Activated CD8-positive, alpha-beta memory T cell treated with anti-CD3 and anti-CD28 coated beads, Interleukin-2, amount 50 U/mL, for 1 hour (primary cell): Measurements from ENCODE around the gene CPA3.

ENCODE experiments used
- DNase-seq: peaks from one replicate; pipeline ENCODE4 v3.0.0-alpha.2; 2020; ENCODE audit errors: extremely low read depth

Gene CPA3, protein sequence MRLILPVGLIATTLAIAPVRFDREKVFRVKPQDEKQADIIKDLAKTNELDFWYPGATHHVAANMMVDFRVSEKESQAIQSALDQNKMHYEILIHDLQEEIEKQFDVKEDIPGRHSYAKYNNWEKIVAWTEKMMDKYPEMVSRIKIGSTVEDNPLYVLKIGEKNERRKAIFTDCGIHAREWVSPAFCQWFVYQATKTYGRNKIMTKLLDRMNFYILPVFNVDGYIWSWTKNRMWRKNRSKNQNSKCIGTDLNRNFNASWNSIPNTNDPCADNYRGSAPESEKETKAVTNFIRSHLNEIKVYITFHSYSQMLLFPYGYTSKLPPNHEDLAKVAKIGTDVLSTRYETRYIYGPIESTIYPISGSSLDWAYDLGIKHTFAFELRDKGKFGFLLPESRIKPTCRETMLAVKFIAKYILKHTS

DNA sequence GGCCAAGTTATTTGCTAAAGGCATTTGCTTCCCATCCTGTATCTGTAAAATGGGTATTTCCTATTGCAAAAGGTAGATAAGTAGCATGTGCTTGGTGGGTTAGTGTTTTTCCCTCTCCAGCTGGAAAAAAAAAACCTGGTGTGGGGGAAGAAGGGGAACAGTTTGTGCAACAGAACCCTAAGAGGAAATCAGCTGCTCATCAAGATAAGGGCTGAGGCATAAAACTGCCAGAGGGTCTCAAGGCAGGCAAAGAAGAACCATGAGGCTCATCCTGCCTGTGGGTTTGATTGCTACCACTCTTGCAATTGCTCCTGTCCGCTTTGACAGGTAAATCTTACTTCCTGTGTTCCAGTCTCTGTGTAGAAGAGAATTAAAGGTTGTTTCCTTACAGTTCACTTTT is at the start of gene CPA3:
Gene CPA3, plus strand, starts transcription at position 248 of the 400 bp plus-strand sequence. Its CDS starts 12 bp downstream, at position 260.
- DNase-seq, result no peak

DNA sequence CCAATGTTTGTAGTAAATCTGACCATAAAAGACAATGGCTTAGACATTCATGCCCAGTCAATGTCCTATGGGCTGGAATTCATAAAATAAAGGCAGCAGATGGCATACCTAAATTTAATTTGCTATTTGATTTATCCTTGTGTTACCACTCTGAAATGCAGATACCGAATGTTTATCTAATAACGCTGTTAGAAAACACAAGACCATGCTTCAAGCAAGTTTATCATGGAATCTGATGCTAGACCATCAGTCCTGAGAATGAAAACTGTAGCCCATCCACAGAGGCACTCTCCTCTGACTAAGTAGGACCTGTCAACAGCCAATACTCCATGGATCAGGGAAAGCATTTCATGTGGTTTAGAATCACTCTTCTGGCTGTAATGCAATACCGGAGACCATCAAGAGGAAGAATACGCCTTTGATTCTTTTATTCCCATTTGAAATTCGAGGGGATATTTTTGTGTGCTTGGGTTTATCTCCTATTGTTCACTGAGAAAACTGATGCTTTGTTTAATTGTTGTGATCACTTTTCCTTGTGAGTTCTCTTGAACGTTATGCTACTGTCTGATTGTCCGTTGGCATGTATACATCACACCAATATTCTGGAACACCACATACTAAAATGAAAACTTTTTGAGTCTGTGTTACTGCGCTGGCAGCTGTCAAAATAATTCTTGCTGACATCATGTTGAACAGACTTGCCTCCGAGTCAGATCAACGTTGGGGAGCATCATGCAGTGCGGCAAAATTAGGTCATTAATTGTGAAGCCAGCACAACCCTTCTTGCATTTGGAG is 49.6 kb upstream of the CPA3 start:
- no peak for DNase-seq

DNA sequence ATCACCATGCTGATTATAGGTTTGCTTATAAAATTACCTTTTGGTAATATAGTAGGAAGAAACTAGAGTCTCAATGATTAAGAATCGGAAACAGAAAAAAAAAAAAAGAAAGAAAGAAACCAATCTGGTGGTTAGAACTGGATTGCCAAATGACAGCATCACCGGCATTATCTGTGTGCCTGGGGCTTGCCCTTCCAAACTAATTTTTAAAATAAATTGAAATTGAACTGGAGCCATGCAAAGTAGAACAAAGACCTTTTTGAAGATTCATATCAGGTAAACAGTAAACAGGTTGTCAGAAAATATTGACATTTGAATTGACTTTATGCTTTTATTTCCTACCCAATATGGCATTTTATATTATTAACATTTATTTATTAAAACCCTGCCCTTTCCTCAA is 48.7 kb upstream of the CPA3 start:
- no peak for DNase-seq

DNA sequence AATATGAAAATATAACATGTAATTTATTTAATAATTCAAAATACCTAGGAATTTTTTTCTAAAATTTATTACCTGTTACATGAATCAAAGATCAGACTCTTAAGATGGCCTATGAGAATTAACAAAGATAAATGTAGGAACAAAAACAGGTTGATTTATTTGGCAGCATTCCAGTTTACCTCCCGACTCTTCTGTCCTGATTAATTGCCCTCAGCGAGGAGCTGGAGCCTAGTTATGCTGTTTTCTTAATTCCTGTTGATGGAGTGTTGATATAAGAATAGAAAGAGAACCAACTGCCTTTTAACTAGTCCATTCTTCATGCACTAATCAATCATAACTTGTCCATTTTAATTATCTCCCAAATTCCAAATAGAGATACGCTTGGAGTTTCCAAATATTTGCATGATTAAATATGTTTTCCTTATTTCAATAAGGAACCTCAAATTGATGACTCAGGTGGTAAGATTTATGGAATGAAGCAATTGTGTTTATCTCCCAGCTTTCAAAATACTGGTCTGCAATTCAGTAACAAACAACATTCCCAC is 48.0 kb upstream of the CPA3 start:
- no peak for DNase-seq

DNA sequence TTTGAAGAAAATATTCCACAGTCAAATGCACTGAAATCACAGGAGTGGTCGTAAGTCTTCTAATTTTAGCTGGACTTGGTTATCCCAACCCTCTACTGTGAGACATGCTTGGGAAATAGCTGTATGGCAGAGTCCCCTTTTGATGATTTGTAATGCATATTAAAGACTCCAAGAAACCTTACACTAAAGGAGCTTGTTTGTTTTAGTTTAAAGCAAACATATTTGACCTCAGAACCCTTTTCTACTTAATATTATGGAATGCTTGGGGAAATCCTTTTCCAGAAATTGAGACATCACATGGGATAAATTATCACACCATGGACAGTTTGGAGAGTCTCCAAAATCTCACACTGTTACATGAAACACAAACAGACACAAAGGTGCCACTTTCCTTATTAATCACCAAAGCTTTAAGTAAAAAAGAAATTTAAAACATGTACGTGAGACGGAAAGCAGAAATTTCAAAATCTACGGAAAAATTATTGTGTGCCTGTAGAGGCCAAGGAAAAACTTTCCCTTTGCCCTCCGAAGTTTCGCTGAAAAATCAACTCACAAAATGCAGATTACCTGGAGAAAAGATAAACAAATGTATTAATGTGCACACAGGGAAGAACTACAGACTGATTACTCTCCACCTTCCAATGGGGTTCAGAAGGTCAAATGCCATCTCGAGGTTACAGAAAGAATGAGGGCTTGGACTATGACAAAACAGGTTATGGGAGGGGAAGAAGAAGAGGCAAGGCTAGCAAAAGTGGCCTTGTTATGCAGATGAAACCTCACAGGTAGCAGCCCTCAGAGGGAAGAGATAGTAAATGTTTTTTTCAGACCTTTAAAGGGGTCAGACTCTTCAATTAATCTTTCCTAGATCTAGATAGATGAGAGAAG is 44.5 kb upstream of the CPA3 start:
- DNase-seq, result no peak

DNA sequence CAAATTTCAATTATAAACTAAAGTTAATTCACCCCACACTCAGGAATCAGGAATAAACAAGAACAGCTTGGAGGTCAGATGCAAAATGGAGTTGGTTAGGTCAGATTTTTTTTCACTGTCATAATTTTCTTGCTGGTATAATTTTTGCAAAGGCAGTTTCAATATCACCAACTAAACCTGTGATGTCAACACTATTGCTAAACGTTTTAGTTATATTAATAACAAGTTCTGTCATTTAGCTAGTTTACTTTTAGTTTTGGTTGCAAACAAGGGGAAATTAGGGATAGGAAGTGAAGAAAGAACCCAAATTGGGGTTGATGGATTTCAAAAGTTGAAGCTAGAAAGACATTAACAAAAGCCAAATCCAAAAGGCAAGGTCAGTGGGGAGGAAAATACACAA is 42.1 kb upstream of the CPA3 start:
- DNase-seq, result no peak

DNA sequence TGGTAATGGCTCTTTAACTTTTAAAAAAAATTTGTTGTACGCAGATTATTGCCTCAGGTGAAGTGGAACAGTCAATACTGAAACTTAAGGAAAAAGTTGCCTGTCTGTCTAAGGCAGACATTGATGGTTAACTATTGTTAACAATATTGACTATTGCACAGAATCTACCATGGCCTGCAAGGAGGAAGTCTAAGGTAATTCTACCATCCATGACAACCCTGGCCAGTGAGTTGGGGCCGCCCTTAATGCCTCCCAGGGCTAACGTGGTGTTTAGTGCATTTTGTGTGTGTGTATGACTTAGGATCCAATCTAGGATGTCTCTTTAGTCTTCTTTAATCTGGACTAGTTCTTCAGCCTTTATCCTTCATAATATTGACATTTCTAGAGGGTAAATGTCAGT is 39.6 kb upstream of the CPA3 start:
- DNase-seq, result no peak

DNA sequence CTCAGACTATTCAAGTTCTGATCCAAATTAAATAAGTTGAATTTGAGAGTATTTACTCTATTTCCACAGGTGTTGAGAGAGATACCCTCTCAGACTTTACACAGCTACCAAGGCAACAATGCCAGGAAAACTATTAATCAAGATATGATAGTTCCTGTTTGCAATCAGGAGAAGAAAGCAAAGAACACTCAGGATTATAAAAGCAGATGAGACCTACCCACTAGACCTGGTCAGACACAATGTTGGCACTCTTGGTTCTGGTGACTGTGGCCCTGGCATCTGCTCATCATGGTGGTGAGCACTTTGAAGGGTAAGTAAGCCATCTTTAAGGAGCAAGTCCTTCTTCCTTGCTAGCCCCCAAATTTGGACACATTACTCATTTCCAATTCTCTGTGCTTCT is 37.5 kb upstream of the CPA3 start, which contains the start of gene CPB1:
Gene CPB1, plus strand, starts transcription at position 227 of the 400 bp plus-strand sequence. Its CDS starts 13 bp downstream, at position 240.
- DNase-seq, result no peak

DNA sequence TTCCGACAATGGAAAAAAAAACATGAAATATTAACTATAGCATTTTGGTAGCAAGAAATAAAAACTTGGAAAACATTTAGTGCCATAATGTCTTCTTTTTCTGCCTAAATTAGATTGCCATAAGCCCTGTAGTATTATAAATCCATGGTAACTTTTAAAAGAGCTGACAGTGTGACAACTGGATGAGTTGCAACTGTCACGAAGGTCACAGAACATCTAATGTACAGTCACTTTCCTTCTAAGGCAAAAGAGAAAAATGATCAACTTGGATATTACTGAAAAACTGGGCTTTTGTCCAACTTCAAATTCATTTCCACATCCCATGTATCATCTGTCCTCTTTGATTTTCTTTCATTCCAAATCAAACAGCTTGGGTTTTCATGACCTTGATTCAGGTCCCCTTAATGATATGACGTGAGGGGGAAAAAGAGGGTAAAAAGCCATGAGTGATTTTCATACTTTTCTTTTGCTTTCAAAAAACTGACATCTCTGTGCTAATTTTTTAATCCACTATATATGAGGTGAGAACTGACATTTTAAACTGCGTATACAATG is 36.9 kb upstream of the CPA3 start:
- no peak for DNase-seq

DNA sequence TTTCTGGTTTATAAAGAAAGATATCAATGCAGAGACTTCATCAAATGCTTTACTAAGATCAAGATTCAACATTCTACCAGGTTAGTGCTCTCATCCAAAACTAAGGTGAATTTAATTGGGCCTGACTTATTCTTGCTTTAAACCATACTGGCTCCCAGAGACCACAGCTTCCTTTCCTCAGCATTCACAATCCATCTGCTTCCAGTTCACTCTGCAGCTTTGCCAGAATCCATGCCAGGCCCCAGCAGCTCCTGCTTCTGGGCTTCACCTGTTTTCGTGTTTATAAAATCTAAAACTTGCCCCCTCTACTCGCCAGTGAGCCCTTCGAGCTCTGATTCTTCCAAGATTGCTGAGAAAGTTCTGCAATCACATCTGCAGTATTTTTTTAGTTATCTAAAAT is 35.2 kb upstream of the CPA3 start:
- no peak for DNase-seq

DNA sequence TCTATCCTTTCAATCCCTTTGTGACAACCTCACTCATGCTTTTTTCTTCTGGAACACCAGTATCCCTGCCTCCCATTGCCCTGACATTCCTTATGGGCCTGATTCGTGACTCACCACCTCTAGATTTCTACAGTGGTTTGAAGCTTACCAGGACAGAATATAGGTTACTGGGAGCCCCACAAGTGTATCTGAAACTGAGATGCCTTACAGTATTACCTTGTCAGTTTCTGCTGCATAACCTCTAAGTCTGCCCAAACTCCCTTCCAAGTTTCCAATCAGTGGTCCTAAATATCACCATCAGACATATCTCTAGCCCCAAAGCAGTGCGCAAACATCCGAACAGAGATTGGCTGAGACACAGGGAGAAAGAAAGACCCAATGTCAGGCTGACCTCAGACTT is 31.9 kb upstream of the CPA3 start:
- DNase-seq, result no peak

DNA sequence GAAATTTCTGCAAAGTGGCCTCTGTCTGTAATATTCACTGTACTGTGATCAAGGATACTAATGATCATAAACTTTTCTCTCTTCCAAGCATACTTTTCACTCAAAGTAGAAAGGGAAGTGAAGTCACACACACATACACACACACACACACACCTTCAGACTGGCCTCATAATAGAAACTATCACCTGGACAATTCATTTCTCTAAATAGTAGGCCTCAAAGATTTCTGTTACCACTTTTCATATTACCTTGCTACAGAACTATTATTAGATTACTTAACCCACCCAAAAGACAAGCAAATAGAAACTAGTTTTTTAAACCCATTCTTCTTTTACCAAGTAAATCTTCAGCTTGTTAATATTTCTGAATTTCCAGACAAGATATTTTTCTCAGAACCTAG is 25.3 kb upstream of the CPA3 start:
- DNase-seq, result no peak

DNA sequence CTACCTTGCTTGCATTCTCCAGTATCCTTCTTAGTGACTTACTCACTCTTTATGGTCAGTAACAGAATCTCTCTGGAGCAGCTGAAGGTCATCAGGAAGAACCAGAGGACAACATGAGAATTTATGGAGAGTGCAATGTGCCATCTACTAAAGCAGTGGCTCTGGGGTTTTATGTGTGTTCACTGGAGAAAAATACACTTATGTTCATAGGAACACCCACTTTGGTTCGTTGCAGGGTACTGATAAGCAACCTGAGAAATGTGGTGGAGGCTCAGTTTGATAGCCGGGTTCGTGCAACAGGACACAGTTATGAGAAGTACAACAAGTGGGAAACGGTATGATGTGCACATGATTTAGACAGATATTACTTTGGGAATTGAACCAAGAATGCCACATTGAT is 24.6 kb upstream of the CPA3 start:
- DNase-seq, result no peak

DNA sequence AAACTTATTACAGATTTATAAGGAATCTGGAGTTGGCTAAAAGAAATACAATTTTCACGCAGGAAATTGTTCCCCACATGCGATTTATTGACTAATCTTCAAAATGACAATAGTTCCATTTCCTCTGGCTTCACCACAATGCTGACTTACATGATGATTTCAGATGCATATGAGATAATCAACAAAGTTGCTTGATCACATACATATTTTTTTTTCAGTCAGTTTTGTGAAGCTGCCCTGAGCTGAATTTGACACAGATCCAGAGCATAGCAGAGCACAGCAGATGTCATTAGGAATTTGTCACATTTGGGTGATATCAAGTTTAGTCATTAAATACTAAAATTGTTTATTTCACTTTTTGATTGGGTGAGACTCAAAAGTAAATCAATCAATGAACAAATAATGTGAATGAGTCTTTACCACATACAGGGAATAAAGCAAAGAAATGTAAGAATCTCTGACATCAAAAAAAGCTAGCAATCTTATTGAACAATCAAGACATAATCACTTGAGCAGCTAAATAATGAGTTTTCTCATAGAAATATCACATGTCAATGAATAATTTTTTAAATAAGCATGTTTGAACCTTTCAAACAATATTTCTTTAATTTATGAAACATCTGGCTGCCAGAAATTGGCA is 19.2 kb upstream of the CPA3 start:
- no peak for DNase-seq

DNA sequence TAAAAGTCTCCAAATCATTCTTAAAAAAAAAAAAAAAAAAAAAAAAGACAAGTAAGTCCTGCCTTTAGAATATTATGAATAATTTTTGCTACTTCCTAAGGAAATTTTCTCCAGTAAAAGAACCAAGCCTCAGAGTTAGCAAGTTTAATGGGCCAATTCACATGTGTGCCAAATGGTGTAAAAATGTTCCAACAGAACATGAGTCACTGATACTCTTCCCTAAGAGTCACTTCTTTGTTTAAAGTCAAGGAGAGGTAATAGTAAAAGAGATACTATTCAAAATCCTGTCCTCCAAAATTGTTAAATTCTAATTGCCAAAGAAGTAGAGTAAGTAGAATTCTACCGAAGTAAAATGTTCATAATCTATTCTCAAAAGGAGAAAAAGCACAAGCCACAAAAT is 17.7 kb upstream of the CPA3 start:
- no peak for DNase-seq

DNA sequence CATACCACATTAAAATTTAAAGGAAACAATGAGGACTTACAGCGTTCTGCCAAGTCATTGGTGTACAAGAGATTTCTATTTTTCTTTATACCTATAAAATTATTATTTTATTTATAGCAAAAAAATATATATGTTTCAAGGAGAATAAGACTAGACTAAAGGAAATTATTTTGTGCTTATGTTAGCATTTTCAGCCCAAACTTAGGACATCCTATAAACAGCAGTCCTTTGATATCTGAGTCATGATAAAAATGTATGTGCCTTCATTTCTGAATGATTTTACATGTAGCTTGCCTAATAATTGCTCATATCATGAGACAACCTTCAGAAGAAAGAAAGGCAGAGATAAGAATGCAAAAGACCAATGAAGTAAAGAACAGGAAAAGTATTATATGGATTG is 16.7 kb upstream of the CPA3 start:
- no peak for DNase-seq

DNA sequence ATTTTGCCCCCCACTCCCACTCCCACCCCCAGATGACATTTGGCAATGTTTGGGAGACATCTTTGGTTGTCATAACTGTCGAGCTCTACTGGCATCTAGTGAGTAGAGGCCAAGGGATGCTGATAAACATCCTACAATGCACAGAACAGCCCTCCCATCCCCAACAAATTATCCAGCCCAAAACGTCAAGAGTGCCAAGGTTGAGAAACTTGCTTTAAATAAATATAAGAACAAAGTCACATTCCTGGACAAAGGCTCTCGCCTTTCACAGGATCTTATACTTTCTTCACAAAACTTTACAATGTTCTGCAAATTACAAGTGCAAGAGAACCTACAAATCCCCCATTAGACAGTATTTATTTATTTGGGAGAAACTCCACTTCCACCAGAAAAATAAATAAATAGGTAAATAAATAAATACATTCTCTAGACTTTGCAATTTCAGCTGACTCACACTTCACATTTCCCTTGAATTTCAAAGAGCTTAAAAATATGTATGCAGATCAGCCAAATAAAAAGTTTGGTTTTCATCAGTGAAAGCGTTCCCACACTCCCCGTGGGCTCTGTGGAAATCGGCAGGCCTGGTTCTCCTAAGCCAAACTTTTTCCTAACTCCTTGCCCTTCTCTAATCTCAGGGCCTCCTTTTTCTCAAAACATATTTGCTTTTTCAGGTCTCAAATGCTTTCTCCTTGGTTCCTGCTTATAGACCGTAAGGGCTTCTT is 12.7 kb upstream of the CPA3 start:
- DNase-seq, result no peak

DNA sequence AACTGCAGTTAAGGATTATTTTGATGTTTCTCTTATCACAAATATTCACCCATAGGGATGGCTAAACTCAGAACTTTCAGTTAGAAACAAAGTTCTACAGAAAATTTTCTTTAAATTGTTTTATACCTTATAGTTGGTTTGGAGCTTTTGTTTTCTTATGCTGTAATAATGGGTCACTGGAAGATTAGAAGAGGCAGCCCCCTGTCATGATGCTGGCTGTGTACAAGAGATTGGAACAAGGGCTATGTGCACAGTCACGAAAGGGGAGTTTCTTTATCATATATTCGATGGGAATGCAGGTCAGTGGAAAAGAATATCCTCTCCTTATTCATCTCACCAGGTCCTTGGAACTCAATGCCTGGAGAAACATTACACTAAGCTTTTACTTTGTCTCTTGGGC is 12.0 kb upstream of the CPA3 start:
- no peak for DNase-seq

DNA sequence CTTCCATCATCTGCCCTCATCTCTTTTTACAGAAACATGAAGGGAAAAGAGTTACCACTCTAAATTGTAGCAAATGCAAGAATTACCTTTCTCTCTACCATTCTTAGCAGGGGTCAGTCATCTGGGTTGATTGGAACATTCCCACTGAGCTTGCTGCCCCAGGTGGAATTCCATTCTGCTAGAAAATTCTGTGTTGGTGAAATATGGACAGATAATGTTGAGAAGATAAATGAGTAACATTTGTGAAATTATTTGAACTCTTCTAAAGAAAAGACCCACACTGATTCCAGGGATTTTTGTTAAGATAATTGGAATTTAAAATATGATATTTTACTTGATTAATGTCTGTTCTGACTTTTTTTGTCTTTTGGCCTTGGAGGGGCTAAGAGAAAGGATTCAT is 11.0 kb upstream of the CPA3 start:
- DNase-seq, result no peak

DNA sequence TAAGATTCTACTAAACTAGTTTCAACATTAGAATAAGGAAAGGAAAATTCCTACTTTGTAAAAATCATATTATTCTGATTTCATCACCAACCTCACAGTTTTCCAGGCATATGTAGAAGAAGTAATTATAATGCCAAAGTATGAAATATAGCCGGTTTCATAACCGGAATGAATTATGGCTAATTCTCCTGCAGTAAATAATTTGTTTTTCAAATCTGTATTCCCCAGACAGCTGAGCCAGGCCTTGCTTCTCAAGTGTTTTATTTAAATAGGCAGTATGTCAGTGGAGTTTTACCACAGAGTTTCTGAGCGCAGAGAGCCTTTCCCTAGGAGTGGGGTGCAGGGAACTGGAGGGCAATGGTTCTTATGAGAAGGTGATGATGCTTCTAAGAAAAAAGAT is 8.7 kb upstream of the CPA3 start:
- no peak for DNase-seq
